GM19025 (cell line): ENCODE measurements around the gene SPATS2L.

Source experiments
- ATAC-seq: cut with Tn5 transposase; IDR thresholded peaks from one replicate; pipeline ENCODE4 v1.9.1; 2021; ENCODE audit warnings: mild to moderate bottlenecking, low read depth, moderate library complexity; ENCODE audit not compliant: unreplicated experiment

The SPATS2L gene

GRCh38 chr2:200367155-200367554 is 60.7 kb downstream of the SPATS2L start:
- no peak for ATAC-seq

- ATAC-seq = no peak
These were observed 63.4 kb downstream of the SPATS2L start for GRCh38 chr2:200369886-200370285.

GRCh38 chr2:200373231-200373630 is 66.7 kb downstream of the SPATS2L start:
- ATAC-seq = no peak

GRCh38 chr2:200373973-200374416 is 67.5 kb downstream of the SPATS2L start:
- ATAC-seq = peak; percentile 92

GRCh38 chr2:200376513-200377354 is 70.2 kb downstream of the SPATS2L start:
- ATAC-seq = no peak

- ATAC-seq = no peak
These were observed 71.2 kb downstream of the SPATS2L start for GRCh38 chr2:200377355-200378336.

GRCh38 chr2:200378652-200379290 is 72.3 kb downstream of the SPATS2L start:
- ATAC-seq = no peak

GRCh38 chr2:200379481-200380090 is 73.1 kb downstream of the SPATS2L start:
- no peak for ATAC-seq

- ATAC-seq = no peak
These were observed 73.6 kb downstream of the SPATS2L start for GRCh38 chr2:200380091-200380561.

GRCh38 chr2:200380833-200381542 is 74.5 kb downstream of the SPATS2L start:
- ATAC-seq = no peak

- ATAC-seq = no peak
These were observed 76.4 kb downstream of the SPATS2L start for GRCh38 chr2:200382874-200383273.

- peak; percentile 74 for ATAC-seq
These were observed 77.1 kb downstream of the SPATS2L start for GRCh38 chr2:200383380-200384110.

GRCh38 chr2:200385063-200385635 is 78.7 kb downstream of the SPATS2L start:
- ATAC-seq = no peak

- ATAC-seq = no peak
These were observed 86.7 kb downstream of the SPATS2L start for GRCh38 chr2:200393191-200393590.

- ATAC-seq = no peak
These were observed 87.6 kb downstream of the SPATS2L start for GRCh38 chr2:200394045-200394444.

- no peak for ATAC-seq
These were observed 90.3 kb downstream of the SPATS2L start for GRCh38 chr2:200396781-200397242.

GRCh38 chr2:200397785-200398184 is 91.3 kb downstream of the SPATS2L start:
- no peak for ATAC-seq

GRCh38 chr2:200399046-200399445 is 92.6 kb downstream of the SPATS2L start:
- no peak for ATAC-seq
